ENCODE data around the gene GID8. TPM values are rescaled to one million over a fixed set of nuclear protein-coding genes. Genes with fewer than 3 reads are reported as not detected.

The GID8 gene
- total and polyA plus RNA-seq, 2 donors (not counting 1 experiment from before 2014, with no cell fraction given) = 12.4 to 47.4 TPM

DNA sequence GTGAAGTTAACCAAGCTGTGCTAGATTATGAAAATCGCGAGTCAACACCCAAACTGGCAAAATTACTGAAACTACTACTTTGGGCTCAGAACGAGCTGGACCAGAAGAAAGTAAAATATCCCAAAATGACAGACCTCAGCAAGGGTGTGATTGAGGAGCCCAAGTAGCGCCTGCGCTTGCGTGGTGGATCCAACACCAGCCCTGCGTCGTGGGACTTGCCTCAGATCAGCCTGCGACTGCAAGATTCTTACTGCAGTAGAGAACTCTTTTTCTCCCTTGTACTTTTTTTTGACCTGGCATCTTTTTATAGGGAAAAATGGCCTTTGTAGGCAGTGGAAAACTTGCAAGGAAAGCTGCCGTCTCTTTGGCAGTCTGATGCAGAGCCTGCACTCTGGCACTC, 6.8 kb downstream of the GID8 start:
- H3K4me1 ChIP-seq (ENCODE audit: control insufficient read depth in 2 of 2, insufficient read depth in 2 of 2, low read length in 2 of 2) = peaks cover 0 to 6% of the 10 kb centered on the region in 2 donors
- CTCF ChIA-PET = interaction anchor here (1.2 kb wide), 1 partner anchor 28 kb away, joined by 3 read pairs; no protein-coding TSS in a partner anchor
- Mint-ChIP-seq H3K27me3 (no peaks in the 10 kb centered on the region), H3K4me3 (no peak overlapping the region), H3K27ac (no peak overlapping the region), H3K9me3 (ENCODE audit: insufficient read depth) (no peaks in the 10 kb centered on the region), H3K4me1 (peaks cover 13% of the 10 kb centered on the region)
- no peak overlapping the region for H3K27ac ChIP-seq (ENCODE audit: low read length in 2 of 2)
- ATAC-seq (ENCODE audit: low read depth) (no peak), DNase-seq (no peak)
- POLR2A ChIA-PET = no interaction called here
- peaks cover 0 to 3% (median 0%) of the 10 kb centered on the region in 3 donors for H3K9me3 ChIP-seq (ENCODE audit: control extremely low read depth in 1 of 3, control insufficient read depth in 2 of 3, insufficient read depth in 1 of 3, low read length in 2 of 3)
- peaks cover 3 to 83% of the 10 kb centered on the region in 2 experiments for H3K36me3 ChIP-seq (replicated peaks in 1 of 2; ENCODE audit: control extremely low read depth in 1 of 2, control insufficient read depth in 1 of 2, extremely low read depth in 1 of 2, insufficient read depth in 2 of 2, low read length in 1 of 2)
- no peak overlapping the region for H2AFZ ChIP-seq (ENCODE audit: insufficient read depth, low read depth, low read length, poor library complexity, severe bottlenecking)
- TF ChIP-seq, protein P1, sequence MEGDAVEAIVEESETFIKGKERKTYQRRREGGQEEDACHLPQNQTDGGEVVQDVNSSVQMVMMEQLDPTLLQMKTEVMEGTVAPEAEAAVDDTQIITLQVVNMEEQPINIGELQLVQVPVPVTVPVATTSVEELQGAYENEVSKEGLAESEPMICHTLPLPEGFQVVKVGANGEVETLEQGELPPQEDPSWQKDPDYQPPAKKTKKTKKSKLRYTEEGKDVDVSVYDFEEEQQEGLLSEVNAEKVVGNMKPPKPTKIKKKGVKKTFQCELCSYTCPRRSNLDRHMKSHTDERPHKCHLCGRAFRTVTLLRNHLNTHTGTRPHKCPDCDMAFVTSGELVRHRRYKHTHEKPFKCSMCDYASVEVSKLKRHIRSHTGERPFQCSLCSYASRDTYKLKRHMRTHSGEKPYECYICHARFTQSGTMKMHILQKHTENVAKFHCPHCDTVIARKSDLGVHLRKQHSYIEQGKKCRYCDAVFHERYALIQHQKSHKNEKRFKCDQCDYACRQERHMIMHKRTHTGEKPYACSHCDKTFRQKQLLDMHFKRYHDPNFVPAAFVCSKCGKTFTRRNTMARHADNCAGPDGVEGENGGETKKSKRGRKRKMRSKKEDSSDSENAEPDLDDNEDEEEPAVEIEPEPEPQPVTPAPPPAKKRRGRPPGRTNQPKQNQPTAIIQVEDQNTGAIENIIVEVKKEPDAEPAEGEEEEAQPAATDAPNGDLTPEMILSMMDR (IDR thresholded peaks at IDR 0.05) = no peak
- TF ChIP-seq EZH2 (IDR thresholded peaks at IDR 0.05; ENCODE audit: borderline replicate concordance, insufficient read depth, low read depth, low read length, poor library complexity, severe bottlenecking) = no peak
- intact Hi-C loops (cut with micrococcal nuclease) = no loop called here
- H3K27me3 ChIP-seq (replicated peaks in 1 of 4; ENCODE audit: control extremely low read depth in 1 of 4, control insufficient read depth in 3 of 4, insufficient read depth in 4 of 4, low read length in 3 of 4) = no peaks in the 10 kb centered on the region
- peaks cover 86% of the 10 kb centered on the region for H3K79me2 ChIP-seq (ENCODE audit: control insufficient read depth, insufficient read depth, low read length)
- H4K20me1 ChIP-seq (ENCODE audit: control insufficient read depth, insufficient read depth, low read length, poor library complexity, severe bottlenecking) = peaks cover 21% of the 10 kb centered on the region
- H3K4me2 ChIP-seq (replicated peaks; ENCODE audit: low read depth, low read length, poor library complexity, severe bottlenecking) = no peak overlapping the region
- H3K9ac ChIP-seq (ENCODE audit: low read length) = no peak overlapping the region
- no peak overlapping the region for H3K4me3 ChIP-seq (ENCODE audit: control extremely low read depth in 1 of 5, extremely low read depth in 1 of 5, insufficient read depth in 1 of 5, low read depth in 2 of 5, low read length in 4 of 5)
- WGBS (ENCODE audit: insufficient coverage) = 96% methylated on average over 4 of the region's 10 CpGs

DNA sequence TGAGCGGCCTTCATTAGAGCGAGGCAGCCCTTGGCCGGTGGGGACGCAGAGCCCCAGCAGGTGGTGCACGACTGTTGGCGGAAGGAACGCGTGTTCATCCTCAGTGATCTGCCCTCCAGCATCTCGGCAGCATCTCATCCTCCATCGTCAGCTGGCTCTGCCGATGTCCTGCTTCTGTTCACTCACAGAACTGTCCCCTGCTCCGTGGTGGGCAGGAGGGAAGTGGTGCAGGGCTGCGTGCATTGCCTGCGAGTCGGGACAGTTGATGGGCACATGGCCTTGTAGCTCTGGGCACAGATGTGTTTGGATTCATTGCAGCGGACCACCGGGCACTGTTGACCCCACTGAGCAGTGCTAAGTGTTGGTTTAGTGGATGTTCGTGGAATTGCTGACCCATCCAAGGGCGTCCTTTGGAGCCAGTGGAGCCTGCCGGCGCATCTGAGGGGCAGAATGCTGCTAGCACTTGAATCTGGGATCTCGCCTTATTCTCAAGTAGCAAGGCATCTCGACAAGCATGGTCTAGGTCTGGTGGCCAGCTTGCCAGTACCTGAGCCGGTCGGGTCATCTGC, 7.9 kb downstream of the GID8 start:
- H3K27me3 ChIP-seq (replicated peaks in 1 of 4; ENCODE audit: control extremely low read depth in 1 of 4, control insufficient read depth in 3 of 4, insufficient read depth in 4 of 4, low read length in 3 of 4) = no peaks in the 10 kb centered on the region
- intact Hi-C loops (cut with micrococcal nuclease) = no loop called here
- no peak overlapping the region for H3K27ac ChIP-seq (ENCODE audit: low read length in 2 of 2)
- ChIA-PET POLR2A (no interaction called here), CTCF (no interaction called here)
- H3K4me2 ChIP-seq (replicated peaks; ENCODE audit: low read depth, low read length, poor library complexity, severe bottlenecking) = no peak overlapping the region
- ATAC-seq (ENCODE audit: low read depth) (no peak), DNase-seq (no peak)
- H3K9me3 Mint-ChIP-seq (ENCODE audit: insufficient read depth) = no peaks in the 10 kb centered on the region
- peaks cover 0 to 2% of the 10 kb centered on the region in 2 donors for H3K4me1 ChIP-seq (ENCODE audit: control insufficient read depth in 2 of 2, insufficient read depth in 2 of 2, low read length in 2 of 2)
- peaks cover 3 to 88% of the 10 kb centered on the region in 2 experiments for H3K36me3 ChIP-seq (replicated peaks in 1 of 2; ENCODE audit: control extremely low read depth in 1 of 2, control insufficient read depth in 1 of 2, extremely low read depth in 1 of 2, insufficient read depth in 2 of 2, low read length in 1 of 2)
- no peak overlapping the region for H3K9ac ChIP-seq (ENCODE audit: low read length)
- 96% methylated on average over 25 of the region's 25 CpGs for WGBS (ENCODE audit: insufficient coverage)
- peaks cover 15% of the 10 kb centered on the region for H4K20me1 ChIP-seq (ENCODE audit: control insufficient read depth, insufficient read depth, low read length, poor library complexity, severe bottlenecking)
- H3K79me2 ChIP-seq (ENCODE audit: control insufficient read depth, insufficient read depth, low read length) = peaks cover 86% of the 10 kb centered on the region
- no peak overlapping the region for H3K4me3 Mint-ChIP-seq
- H3K9me3 ChIP-seq (ENCODE audit: control extremely low read depth in 1 of 3, control insufficient read depth in 2 of 3, insufficient read depth in 1 of 3, low read length in 2 of 3) = peaks cover 0 to 3% (median 0%) of the 10 kb centered on the region in 3 donors
- no peak overlapping the region for H3K4me3 ChIP-seq (ENCODE audit: control extremely low read depth in 1 of 5, extremely low read depth in 1 of 5, insufficient read depth in 1 of 5, low read depth in 2 of 5, low read length in 4 of 5)
- no peak overlapping the region for H2AFZ ChIP-seq (ENCODE audit: insufficient read depth, low read depth, low read length, poor library complexity, severe bottlenecking)
- TF ChIP-seq, protein P1 (IDR thresholded peaks at IDR 0.05) = no peak
- TF ChIP-seq EZH2 (IDR thresholded peaks at IDR 0.05; ENCODE audit: borderline replicate concordance, insufficient read depth, low read depth, low read length, poor library complexity, severe bottlenecking) = no peak
- H3K27ac Mint-ChIP-seq = no peak overlapping the region
- H3K27me3 Mint-ChIP-seq = no peaks in the 10 kb centered on the region
- H3K4me1 Mint-ChIP-seq = peaks cover 8% of the 10 kb centered on the region
